ENCODE measurements around the gene MYADM.
A peak's percentile ranks its signal among the peaks of the same experiment; 100 is the strongest.
"Not testable (repeated sequence)": the region's sequence is repeated elsewhere in the genome, so short reads cannot be mapped to it uniquely, and the experiment has no call there.

The MYADM gene

DNA sequence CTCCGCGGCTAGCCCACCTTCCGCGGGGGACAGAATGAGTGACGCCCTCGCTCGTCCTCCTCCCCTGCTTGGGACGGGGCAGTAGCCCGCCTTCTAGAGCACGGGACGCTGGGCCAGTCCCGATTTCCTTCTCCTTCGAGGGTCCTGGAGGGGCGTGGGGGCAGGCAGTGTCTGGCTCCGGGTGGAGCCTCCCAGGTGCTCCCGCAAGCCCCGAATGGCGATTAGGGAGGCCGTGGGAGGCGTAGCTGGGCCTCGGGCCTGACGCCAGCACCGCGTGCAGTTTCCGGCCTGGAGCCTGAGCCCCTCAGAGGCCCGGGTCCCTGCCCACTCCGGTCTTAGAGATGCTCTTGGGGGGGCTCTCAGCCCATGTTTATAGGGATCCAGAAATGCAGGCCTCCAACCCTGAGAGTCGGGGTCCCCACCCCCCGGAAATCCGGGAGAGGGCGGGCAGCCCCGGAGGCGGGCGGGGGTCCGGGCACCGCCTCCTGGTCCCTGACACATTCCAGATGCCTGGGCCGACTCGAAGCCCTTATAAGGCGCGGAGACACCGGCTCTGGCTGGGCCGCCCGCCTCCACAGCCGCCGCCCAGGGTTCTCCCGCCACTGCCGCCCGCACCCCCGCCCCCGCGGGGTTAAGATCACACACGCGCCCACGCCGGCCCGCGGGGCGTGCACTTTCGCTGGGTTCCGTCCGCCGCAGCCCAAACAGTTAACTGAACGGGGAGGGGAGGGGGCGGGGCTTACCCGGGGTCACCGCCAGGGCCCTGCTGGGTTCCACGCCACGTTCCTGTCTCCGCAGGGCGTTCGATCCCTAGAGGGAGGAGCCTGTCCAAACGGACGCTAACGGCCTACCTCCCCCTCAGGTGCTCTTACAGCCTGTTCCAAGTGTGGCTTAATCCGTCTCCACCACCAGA lies 1.5 kb downstream of the MYADM start:
- DNase-seq = peak; percentile 73

DNA sequence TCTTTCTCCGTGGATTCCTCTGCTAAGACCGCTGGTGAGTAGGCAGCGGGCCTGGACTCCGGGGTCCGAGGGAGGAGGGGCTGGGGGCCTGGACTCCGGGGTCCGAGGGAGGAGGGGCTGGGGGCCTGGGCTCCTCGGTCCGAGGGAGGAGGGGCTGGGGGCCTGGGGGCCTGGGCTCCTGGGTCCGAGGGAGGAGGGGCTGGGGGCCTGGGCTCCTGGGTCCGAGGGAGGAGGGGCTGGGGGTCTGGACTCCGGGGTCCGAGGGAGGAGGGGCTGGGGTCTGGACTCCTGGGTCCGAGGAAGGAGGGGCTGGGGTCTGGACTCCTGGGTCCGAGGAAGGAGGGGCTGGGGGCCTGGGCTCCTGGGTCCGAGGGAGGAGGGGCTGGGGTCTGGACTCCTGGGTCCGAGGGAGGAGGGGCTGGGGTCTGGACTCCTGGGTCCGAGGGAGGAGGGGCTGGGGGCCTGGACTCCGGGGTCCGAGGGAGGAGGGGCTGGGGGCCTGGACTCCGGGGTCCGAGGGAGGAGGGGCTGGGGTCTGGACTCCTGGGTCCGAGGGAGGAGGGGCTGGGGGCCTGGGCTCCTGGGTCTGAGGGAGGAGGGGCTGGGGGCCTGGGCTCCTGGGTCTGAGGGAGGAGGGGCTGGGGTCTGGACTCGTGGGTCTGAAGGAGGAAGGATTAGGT lies 2.3 kb downstream of the MYADM start:
- DNase-seq = not testable (repeated sequence)

DNA sequence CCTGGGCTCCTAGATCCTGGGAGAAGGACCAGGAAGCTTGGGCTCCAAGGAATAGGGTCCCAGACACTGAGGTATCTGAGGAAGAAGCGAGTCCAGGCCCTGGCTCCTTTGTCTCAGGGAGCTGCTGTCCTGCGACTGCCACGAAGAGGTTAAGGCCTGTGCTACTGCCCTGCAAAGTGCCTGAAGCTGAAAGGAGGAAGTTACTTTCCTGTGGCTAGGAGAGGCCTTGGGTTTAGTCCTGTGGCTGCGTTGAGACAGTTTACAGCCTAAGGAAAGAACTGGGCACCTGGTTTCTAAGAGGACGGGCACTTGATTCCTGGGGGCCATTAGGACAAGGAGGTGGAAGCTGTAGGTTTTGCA lies 2.8 kb downstream of the MYADM start:
- no peak for DNase-seq

DNA sequence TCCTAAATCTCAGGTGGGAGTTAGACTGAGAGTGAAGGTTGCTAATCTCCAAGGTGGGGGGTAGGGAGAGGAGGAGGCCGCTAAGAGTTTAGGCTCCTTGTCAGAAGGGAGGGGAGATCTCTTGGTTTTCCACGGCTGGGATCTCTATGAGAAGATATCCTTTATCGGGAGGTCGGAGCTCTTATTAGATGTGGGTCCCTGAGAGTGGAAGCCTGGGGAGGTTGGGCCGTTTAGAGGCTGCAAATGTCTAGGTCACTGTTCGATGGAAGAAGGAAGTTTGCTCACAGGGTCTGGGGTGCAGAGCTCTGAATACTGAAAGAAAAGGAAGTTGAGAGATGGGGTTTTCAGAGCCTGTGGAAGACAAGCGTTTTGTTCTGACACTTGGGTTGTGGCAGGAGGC lies 3.8 kb downstream of the MYADM start:
- no peak for DNase-seq

DNA sequence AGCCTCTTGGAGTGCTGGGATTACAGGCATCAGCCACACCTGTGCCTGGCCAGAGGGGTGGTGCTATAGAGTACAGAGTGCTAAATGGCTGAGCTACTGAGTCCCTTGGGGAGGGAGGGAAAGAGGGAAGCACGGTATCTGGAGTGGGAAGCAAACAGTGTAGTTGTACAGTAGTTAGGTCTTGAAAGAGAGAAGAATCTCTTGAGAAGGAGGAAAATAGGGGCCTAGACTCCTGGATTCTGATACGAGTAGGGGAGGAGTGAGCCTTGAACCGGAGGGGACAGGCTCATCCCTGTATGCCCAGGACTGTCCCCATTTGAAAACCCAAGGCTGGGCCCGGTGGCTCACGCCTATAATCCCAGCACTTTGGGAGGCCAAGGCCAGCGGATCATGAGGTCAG lies 5.1 kb downstream of the MYADM start:
- no peak for DNase-seq

GRCh38 chr19:53873773-53874605 lies 6.3 kb downstream of the MYADM start:
- no peak for DNase-seq

- no peak for DNase-seq
Observed at GRCh38 chr19:53874606-53874990, 6.9 kb downstream of the MYADM start.

DNA sequence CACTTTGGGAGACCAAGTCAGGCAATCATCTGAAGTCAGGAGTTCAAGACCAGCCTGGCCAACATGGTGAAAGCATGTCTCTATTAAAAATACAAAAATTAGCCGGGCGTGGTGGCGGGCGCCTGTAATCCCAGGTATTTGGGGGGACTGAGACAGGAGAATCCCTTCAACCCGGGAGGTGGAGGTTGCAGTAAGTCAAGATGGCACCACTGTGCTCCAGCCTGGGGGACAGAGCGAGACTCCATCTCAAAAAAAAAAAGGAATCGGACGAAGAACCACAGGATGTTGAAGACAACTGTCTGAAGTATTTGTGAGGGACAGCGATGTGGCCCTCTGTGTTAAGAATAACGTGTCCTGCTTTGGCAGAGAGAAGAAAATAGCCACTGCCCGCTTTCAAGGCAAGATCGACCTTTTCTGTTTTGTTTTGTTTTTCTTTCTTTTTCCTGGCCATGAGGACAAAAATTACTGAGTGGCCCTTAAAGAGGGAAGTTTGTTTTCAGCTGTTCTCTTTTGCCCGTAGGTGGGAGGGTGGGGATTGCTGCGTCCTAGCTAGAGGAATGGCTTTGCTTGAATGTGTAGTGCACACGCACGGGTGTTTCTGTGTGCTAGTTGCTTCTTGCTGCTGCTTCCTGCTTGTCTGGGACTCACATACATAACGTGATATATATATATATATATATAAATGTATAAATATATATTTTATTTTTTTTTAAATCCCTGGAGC lies 8.1 kb downstream of the MYADM start:
- DNase-seq = no peak

- no peak for DNase-seq
Observed at GRCh38 chr19:53876651-53877224, 9.1 kb downstream of the MYADM start.

- peak; percentile 36 for DNase-seq
Observed at GRCh38 chr19:53877361-53877766, 9.7 kb downstream of the MYADM start.

DNA sequence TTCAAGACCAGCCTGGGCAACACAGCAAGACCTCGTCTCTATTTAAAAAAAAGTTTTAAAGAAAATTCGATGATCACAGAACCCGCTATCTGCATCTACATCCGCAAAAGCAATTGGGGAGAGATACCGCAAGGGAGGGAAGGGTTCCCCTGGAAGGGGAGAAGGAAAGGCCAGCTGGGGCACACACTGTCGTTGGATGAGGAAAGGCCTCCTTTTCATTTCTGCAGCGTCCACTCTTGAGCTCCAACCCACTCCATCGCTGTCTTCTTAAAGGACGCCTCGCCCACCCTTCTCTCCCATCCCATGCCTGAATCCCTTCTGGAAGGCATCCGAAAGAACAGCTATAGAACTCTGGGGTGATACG lies 11.1 kb downstream of the MYADM start:
- no peak for DNase-seq

- peak; percentile 83 for DNase-seq
Observed at GRCh38 chr19:53879140-53880081, 11.7 kb downstream of the MYADM start.

DNA sequence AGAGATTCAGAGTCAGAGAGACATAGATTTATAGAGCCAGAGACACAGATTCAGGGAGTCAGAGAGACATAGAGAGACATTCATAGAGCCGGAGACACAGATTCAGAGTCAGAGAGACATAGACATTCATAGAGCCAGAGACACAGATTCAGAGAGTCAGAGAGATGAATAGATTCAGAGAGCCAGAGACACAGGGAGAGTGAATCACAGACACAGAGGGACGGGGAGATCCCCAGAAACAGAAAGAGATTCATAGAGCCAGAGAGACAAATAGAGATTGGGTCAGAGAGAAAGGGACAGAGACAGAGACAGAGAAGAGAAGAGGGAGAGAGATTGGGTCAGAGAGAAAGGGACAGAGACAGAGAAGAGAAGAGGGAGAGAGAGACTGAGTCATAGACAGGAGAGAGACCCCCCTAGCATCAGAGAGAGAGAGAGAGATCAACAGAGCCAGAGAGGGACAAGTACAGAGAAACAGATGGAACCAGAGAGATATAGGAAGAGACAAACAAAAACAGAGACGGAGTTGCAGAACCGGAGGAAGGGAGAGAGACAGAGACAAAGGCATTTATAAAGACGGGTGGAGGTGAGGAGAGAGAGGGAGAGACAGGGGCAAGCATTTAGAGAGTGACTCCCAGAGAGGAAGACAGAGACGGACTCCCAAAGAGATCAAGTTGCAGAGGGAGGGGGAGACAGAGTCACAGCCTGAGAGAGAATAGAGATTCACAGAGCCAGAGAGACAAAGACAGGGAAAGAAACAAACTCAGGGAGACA lies 13.2 kb downstream of the MYADM start:
- DNase-seq = no peak

DNA sequence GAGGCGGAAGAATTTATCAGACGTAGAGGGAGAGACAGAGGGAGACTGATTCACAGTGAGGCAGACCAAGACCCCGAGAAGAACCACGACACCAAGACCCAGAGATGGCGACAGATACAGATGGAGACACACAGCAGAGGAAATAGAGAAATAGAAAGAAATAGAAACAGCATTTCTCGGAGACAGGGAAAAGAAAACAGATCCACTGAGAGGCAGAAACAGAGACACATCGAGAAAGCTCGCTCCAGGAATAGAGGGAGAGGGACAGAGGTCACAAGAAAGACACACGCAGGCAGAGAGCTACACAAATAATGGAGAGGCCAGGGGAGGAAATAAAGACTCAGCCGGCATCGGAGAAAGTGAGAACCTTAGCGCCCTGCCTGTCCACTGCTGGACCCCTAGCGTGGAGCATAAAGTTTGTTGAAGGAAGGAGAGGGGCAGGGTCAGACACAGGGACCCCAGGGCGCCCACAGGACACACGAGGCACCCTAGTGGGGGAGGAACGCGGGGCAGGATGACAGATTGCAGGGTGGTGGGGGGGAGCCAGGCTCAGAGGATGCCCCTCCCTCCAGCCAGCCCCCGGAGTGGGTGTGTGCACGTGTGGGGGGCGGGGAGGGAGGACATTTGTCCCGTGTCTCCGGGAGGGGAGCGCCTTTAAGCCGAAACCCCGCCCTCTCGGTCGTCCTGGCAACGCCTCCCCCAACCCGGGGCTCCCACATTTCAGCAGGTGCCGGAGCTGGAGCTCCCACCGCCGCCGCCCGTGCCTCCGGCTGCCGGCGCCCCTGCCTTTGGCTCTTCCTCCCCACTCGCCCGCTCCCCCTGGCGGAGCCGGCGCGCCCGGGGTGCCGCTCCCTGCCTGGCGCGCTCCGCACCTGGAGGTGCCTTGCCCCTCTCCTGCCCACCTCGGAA lies 14.1 kb downstream of the MYADM start, which contains the start of gene PRKCG:
TSS of gene PRKCG (plus strand) at position 716 of the 909 bp plus-strand sequence. CDS start 298 bp downstream, outside the sequence.
- peak; percentile 53 for DNase-seq

- no peak for DNase-seq
Observed at GRCh38 chr19:53882391-53883050, 14.8 kb downstream of the MYADM start.

DNA sequence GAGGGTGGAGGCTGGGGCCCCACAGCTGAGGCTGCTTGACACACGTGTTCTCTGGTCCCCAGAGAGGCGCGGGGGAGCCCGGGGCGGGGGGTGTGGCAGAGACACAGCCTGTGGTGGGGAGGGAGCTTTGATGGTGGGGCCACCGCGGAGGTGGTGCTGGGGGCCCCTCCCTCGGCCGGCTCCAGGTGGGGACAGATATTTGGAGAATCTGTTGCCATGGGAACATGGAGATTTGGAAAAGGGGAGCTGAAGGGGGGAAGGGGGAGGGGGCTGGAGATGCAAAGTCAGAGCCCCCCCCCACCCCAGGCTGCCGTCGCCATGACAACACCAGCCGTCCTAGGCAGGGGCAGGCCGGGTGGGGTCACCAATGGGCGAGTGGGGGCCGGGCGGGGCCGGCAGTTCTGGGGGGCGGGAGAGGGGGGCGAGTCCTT lies 15.6 kb downstream of the MYADM start:
- peak; percentile 28 for DNase-seq

DNA sequence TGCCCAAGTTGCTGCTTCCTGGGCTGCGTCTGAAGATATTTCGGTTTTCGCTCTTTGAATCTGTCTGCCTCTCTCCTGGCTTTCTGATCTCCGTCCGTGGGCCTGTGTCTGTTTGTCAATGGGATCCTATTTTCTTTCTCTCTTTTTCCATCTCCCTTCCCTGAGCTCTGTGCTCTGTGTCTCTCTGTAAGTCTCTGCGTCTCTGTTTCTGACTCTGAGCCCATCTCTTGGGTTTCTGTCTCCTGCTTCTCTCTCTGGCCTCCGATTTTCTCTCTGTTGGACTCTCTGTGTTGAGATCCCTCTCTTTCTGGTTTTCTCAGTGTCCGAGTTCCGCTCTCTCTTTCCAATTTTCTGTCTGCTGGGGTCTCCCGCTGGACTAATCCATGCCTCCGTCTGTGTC lies 16.1 kb downstream of the MYADM start:
- no peak for DNase-seq

DNA sequence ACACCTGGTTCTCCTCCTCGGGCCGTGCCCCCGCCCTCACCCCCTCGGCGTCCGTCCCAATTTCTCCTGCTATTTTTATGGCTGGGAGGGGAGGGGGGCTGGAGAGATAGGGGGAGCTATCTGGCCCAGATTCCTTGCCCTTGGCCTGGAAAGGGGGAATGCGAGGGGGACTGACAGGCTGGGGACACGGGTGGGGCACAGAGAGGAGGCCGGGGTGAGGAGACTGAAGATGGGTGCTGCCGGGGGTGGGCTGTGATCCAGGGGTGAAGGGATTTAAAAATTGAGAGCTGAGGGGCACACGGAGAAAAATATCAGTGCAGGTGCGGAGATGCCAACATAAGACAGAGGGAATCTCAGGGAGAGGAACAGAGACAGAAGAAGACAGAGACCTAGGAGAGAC lies 16.6 kb downstream of the MYADM start:
- no peak for DNase-seq

GRCh38 chr19:53885036-53885435 lies 17.4 kb downstream of the MYADM start:
- no peak for DNase-seq
